LNCaP clone FGC (cell line): ENCODE data around the gene IRAK1BP1.
A peak's percentile ranks its signal among the peaks of the same experiment; 100 is the strongest.
"Not testable (repeated sequence)": the region's sequence is repeated elsewhere in the genome, so short reads cannot be mapped to it uniquely, and the experiment has no call there.

Experiments
- DNase-seq: peaks from one replicate; pipeline ENCODE4 v3.0.0-alpha.2; 2011; ENCODE audit warnings: low read depth
- H3K4me3 ChIP-seq: 2 replicates; pipeline ENCODE4 v1.5.1; 2011; ENCODE audit warnings: mild to moderate bottlenecking, low read depth, low read length, control low read depth
- TF ChIP-seq, protein P1 (sequence below): IDR thresholded peaks from 2 replicates; pipeline ENCODE4 v1.5.1; 2012; ENCODE audit warnings: mild to moderate bottlenecking; ENCODE audit not compliant: control insufficient read depth, insufficient read depth; ENCODE audit errors: extremely low read depth

Gene IRAK1BP1

DNA sequence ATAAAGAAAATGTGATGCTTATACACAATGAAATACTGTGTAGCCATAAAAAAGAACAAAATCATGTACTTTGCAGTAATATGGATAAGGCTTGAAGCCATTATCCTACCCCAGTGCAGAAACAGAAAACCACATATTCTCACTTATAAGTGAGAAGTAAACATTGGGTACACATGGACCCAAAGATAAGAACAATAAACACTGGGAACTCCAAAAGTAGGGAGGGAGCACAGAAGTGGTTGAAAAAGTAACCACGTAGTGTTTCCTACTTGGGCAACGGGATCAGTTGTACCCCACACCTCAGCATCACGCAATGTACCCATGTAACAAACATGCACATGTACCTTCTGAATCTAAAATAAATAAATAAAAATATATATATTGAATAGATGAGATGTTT is 8.2 kb downstream of the IRAK1BP1 start:
- H3K4me3 ChIP-seq: no peak overlapping the region
- peak; percentile 64 for DNase-seq
- TF ChIP-seq, protein P1, sequence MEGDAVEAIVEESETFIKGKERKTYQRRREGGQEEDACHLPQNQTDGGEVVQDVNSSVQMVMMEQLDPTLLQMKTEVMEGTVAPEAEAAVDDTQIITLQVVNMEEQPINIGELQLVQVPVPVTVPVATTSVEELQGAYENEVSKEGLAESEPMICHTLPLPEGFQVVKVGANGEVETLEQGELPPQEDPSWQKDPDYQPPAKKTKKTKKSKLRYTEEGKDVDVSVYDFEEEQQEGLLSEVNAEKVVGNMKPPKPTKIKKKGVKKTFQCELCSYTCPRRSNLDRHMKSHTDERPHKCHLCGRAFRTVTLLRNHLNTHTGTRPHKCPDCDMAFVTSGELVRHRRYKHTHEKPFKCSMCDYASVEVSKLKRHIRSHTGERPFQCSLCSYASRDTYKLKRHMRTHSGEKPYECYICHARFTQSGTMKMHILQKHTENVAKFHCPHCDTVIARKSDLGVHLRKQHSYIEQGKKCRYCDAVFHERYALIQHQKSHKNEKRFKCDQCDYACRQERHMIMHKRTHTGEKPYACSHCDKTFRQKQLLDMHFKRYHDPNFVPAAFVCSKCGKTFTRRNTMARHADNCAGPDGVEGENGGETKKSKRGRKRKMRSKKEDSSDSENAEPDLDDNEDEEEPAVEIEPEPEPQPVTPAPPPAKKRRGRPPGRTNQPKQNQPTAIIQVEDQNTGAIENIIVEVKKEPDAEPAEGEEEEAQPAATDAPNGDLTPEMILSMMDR: no peak

DNA sequence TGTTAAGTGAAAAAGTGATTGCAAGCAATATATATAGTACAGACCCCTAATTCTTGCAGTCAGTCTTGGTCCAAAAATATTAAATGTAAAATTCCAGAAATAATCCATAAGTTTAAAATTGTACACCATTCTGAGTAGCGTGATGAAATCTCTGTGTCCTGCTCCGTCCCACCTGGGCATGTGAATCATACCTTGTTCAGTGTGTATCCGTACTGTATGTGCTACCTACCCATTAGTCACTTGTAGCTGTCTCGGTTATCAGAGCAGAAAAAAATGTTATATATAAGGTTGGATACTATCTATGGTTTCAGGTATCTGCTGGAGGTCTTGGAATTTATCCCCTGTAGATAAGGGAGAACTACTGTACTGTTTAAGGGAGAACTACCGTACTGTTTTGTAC is 16.3 kb downstream of the IRAK1BP1 start:
- H3K4me3 ChIP-seq: no peak overlapping the region
- TF ChIP-seq, protein P1: no peak
- DNase-seq: no peak

- not testable (repeated sequence) for DNase-seq, H3K4me3 ChIP-seq
Measured at GRCh38 chr6:78889901-78890300, 22.6 kb downstream of the IRAK1BP1 start.

- TF ChIP-seq, protein P1: no peak
- no peak overlapping the region for H3K4me3 ChIP-seq
- no peak for DNase-seq
Measured at GRCh38 chr6:78896227-78896626, 28.9 kb downstream of the IRAK1BP1 start.

DNA sequence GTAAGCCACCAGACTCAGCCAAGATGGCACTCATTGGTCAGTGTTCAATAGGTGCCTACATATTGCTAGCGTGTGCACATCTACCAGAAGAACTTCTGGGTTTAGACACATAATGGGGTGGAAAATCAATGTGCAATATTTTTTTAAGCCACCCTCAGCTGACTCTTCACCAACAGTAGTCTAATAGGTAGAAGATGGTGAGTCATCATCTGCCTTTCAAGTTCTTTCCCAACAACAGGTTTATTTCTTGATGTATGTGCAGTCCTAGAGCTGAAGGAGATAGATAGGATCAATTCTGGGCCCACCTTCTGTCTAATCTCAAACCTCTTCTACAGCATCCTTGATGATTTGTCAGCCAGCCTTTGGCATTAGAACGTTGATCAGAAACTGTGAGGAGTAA is 41.3 kb downstream of the IRAK1BP1 start:
- TF ChIP-seq, protein P1: no peak
- no peak overlapping the region for H3K4me3 ChIP-seq
- no peak for DNase-seq

DNA sequence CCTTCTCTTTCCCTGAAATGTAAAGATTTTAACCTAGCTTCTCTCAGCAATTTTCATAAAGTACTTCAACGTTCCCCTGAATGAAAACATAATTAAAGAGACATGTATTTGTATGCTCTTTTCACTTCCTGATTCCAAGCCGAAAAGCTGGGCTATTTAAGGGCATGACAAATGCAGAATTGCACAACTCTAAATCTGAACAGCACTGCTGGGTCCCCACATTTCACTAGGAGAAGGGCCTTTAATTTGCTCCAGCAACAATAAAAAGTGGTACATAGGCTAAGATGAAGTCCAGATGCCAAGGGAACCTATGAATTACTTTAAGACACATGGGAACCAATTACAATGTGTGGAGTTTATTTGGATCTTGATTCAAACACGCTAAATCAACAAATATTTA is 42.0 kb downstream of the IRAK1BP1 start:
- H3K4me3 ChIP-seq: no peak overlapping the region
- DNase-seq: no peak
- TF ChIP-seq, protein P1: no peak

DNA sequence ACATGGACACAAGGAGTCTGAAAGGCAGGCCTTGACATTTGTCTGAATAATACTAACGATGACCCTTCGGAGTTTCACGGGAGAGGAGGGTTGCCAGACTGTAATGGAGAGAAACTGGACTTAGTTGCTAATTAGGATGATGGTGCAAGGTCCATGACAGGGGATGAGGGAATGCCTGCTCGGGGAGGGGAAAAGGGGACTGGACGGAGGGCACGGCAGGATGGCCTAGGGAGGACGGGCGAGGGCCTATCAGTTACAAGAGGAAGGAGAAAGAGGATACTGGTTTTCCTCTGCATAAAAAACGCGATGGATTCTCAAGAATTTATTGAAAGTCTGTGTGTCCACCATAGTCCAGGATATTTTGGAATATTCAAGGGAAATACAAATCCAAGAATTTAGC is 42.7 kb downstream of the IRAK1BP1 start:
- DNase-seq: no peak
- TF ChIP-seq, protein P1: no peak
- H3K4me3 ChIP-seq: no peak overlapping the region

GRCh38 chr6:78910591-78911171 is 43.3 kb downstream of the IRAK1BP1 start:
- TF ChIP-seq, protein P1: no peak
- no peak for DNase-seq
- no peak overlapping the region for H3K4me3 ChIP-seq
